LNCAP (cell line): ENCODE data around the gene PTK7.

Experiments used
- CTCF ChIP-seq: fragments of 450-650 bp; IDR thresholded peaks from 2 replicates; pipeline ENCODE4 v1.5.1; 2017; ENCODE audit warnings: mild to moderate bottlenecking

The PTK7 gene

DNA sequence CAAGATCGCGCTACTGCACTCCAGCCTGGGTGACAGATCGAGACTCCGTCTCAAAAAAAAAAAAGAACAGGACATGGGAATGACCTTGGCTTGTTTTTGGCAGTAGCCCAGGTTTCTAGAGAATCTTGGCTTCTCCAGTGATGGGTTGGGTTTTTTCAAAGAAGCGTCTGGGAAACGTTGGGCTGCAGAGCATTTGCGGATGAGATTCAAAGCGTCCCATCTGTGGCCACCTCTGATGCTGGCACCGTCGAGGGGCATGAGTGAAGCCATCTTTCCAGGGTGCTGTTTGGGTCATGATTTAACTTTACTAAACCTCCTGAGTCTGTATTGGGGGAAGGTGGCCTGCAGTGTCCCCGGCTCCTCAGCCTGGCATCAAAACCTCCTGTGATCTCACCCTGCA, 51.8 kb downstream of the PTK7 start:
- no peak for TF ChIP-seq CTCF

- TF ChIP-seq CTCF, result no peak
Measured at GRCh38 chr6:43128926-43129325, 52.8 kb downstream of the PTK7 start.

DNA sequence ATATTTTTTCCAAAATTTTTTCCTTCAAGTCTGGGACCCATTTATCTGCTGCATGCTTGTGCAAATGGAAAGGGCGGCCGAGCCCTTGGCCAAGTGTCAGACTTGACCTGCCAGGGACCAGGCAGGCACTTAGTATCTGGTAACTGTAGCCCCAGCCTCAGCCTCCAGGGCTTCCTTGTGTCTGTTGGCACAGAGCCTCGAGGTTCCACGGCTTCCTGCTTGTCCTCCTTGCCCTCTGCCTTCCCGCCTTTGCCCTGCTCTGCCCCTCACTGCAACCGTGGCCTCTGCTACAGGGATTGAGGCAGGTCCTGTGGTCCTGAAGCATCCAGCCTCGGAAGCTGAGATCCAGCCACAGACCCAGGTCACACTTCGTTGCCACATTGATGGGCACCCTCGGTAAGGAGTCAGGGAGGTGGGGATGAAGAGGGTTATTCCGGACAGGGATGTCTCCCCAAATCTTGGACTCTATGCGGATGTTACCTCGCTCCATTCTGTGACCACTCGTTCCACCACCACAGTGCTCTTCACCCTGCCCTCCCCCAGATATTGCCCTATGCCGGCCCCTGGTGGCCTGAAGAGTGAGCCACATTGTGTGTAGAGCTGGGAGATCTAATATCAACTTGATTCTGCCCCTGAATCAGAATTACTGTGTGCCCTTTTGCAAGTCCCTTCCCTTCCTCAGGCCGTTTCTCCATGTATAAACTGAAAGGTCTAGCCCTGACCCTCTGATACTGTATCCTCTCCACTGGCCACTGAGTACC, 53.5 kb downstream of the PTK7 start:
- TF ChIP-seq CTCF, result peak; percentile 56

- no peak for TF ChIP-seq CTCF
Measured at GRCh38 chr6:43130429-43130828, 54.3 kb downstream of the PTK7 start.

GRCh38 chr6:43138267-43138666, 62.2 kb downstream of the PTK7 start:
- TF ChIP-seq CTCF, result no peak

DNA sequence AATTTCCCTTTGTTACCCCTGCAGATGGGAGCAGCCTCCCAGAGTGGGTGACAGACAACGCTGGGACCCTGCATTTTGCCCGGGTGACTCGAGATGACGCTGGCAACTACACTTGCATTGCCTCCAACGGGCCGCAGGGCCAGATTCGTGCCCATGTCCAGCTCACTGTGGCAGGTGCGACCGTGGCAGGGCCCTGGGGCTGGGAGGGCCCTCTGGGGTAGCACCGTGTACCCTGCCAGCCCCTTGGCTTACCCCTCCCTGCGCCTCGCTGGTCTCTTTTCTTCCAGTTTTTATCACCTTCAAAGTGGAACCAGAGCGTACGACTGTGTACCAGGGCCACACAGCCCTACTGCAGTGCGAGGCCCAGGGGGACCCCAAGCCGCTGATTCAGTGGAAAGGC, 65.5 kb downstream of the PTK7 start:
- no peak for TF ChIP-seq CTCF

DNA sequence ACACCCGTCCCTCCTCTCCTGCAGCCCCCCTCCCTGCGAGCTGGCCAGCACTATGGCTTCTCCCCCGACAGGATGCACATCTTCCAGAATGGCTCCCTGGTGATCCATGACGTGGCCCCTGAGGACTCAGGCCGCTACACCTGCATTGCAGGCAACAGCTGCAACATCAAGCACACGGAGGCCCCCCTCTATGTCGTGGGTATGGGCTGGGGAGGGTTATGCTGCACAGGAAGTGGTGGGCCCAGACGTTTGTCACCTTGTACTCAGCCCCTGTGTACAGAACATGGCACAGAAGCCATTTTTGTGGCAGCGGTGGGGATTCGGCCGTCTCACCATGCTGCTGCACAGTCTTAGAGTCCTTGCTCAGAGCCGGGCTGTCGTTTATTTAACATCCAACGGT, 66.0 kb downstream of the PTK7 start:
- TF ChIP-seq CTCF, result no peak
